ENCODE data around the gene CEP290.

GRCh38 chr12:88144546-88145468 lies 2.9 kb upstream of the CEP290 start:
- TF ChIP-seq CTCF (IDR thresholded peaks at IDR 0.05) (no peak), POLR2A (IDR thresholded peaks at IDR 0.05) (no peak)
